Ishikawa (cell line): ENCODE data around the gene MYB.

ENCODE experiments used
- CEBPB ChIP-seq: IDR thresholded peaks from 2 replicates; pipeline ENCODE4 v1.6.1; 2012
- CREB1 ChIP-seq: IDR thresholded peaks from 2 replicates; pipeline ENCODE4 v1.6.1; 2012; ENCODE audit warnings: low read depth
- EGR1 ChIP-seq: IDR thresholded peaks from 2 replicates; pipeline ENCODE4 v1.6.1; 2012
- EP300 ChIP-seq: IDR thresholded peaks from 2 replicates; pipeline ENCODE4 v1.6.1; 2012; ENCODE audit warnings: borderline replicate concordance
- FOXM1 ChIP-seq: IDR thresholded peaks from 2 replicates; pipeline ENCODE4 v1.6.1; 2012; ENCODE audit warnings: low read depth, borderline replicate concordance
- MAX ChIP-seq: IDR thresholded peaks from 2 replicates; pipeline ENCODE4 v1.6.1; 2012
- NFIC ChIP-seq: IDR thresholded peaks from 2 replicates; pipeline ENCODE4 v1.6.1; 2012
- RAD21 ChIP-seq: IDR thresholded peaks from 2 replicates; pipeline ENCODE4 v1.6.1; 2012; ENCODE audit warnings: low read depth
- REST ChIP-seq: IDR thresholded peaks from 2 replicates; pipeline ENCODE4 v1.6.1; 2012; ENCODE audit warnings: low read depth, mild to moderate bottlenecking
- TAF1 ChIP-seq: IDR thresholded peaks from 2 replicates; pipeline ENCODE4 v1.6.1; 2012; ENCODE audit warnings: low read depth, mild to moderate bottlenecking
- TCF12 ChIP-seq: IDR thresholded peaks from 2 replicates; pipeline ENCODE4 v1.6.1; 2012; ENCODE audit warnings: low read depth
- TEAD4 ChIP-seq: IDR thresholded peaks from 2 replicates; pipeline ENCODE4 v1.6.1; 2012
- USF1 ChIP-seq: IDR thresholded peaks from 2 replicates; pipeline ENCODE4 v1.6.1; 2012
- YY1 ChIP-seq: IDR thresholded peaks from 2 replicates; pipeline ENCODE4 v1.6.1; 2012; ENCODE audit warnings: low read depth
- ZBTB7A ChIP-seq: IDR thresholded peaks from 2 replicates; pipeline ENCODE4 v1.6.1; 2012; ENCODE audit warnings: low read depth

Gene MYB

GRCh38 chr6:135176464-135176863 is 4.6 kb upstream of the MYB start:
- TF ChIP-seq CEBPB: no peak
- TF ChIP-seq NFIC: no peak
- TF ChIP-seq EGR1: no peak

- no peak for TF ChIP-seq TAF1
- no peak for TF ChIP-seq CREB1
- no peak for TF ChIP-seq REST
- no peak for TF ChIP-seq ZBTB7A
- no peak for TF ChIP-seq NFIC
- TF ChIP-seq FOXM1: no peak
- no peak for TF ChIP-seq CEBPB
- no peak for TF ChIP-seq EGR1
- no peak for TF ChIP-seq YY1
- TF ChIP-seq EP300: no peak
- TF ChIP-seq TCF12: no peak
- TF ChIP-seq RAD21: no peak
These were observed 1.7 kb upstream of the MYB start for GRCh38 chr6:135179372-135179771.

- TF ChIP-seq TEAD4 (no peak), USF1 (no peak), TCF12 (no peak), CEBPB (no peak), RAD21 (no peak), REST (no peak), FOXM1 (no peak), ZBTB7A (no peak), MAX (no peak), TAF1 (no peak), EP300 (no peak), EGR1 (no peak), CREB1 (no peak), NFIC (no peak), YY1 (no peak)
These were observed 1.1 kb upstream of the MYB start for GRCh38 chr6:135179920-135180541.

GRCh38 chr6:135181333-135182070 is 394 bp downstream of the MYB start:
- TF ChIP-seq ZBTB7A (peak; percentile 55; the same call in 1 of the 2 replicates), USF1 (no peak), RAD21 (no peak)

- peak; percentile 74; the same call in 1 of the 2 replicates for TF ChIP-seq EGR1
- TF ChIP-seq ZBTB7A: peak; percentile 33
- TF ChIP-seq USF1: 0 out of 2 replicates have a peak, but pooled peaks have one; percentile 9
- TF ChIP-seq MAX: peak; percentile 79
- no peak for TF ChIP-seq REST
These were observed 1.2 kb downstream of the MYB start for GRCh38 chr6:135182071-135183001.
